PC-9 (cell line): Measurements from ENCODE around the gene CHRNA5.

Source experiments
- EZH2 ChIP-seq: fragments of 200-600 bp; sonication (generic); IDR thresholded peaks from 2 replicates; pipeline ENCODE4 v1.8.0; 2017; ENCODE audit warnings: antibody characterized with exemption, low read depth
- TF ChIP-seq, protein P1 (sequence below): fragments of 200-600 bp; sonication (generic); conservative IDR thresholded peaks from 2 replicates; pipeline ENCODE4 v1.6.1; 2017; ENCODE audit warnings: mixed run types, antibody characterized with exemption, mild to moderate bottlenecking, moderate library complexity

DNA sequence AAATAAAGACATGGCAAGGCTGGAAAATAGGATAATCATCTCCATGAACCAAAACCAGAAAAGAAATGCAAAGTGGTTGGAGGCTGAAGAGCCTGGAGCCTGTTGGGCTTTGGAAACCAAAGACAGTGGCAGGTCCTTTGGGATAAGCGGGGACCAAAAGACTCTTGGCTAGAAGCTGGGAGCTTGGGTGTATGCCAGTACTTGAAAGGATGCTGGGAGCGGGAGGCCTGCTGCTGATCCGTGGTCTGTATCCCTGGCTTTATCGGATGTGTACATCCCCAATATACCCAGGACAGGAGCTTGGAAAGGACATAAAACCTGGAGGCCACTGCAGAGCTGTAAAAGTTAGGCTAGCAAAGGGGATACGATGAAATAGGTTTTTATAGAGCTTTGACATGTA, 77.0 kb downstream of the CHRNA5 start:
- TF ChIP-seq, protein P1, sequence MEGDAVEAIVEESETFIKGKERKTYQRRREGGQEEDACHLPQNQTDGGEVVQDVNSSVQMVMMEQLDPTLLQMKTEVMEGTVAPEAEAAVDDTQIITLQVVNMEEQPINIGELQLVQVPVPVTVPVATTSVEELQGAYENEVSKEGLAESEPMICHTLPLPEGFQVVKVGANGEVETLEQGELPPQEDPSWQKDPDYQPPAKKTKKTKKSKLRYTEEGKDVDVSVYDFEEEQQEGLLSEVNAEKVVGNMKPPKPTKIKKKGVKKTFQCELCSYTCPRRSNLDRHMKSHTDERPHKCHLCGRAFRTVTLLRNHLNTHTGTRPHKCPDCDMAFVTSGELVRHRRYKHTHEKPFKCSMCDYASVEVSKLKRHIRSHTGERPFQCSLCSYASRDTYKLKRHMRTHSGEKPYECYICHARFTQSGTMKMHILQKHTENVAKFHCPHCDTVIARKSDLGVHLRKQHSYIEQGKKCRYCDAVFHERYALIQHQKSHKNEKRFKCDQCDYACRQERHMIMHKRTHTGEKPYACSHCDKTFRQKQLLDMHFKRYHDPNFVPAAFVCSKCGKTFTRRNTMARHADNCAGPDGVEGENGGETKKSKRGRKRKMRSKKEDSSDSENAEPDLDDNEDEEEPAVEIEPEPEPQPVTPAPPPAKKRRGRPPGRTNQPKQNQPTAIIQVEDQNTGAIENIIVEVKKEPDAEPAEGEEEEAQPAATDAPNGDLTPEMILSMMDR = no peak
- no peak for TF ChIP-seq EZH2
